ENCODE data around the gene PIK3C3.

Gene PIK3C3

GRCh38 chr18:41959045-41959444 is 4.0 kb downstream of the PIK3C3 start:
- H3K4me3 ChIP-seq (ENCODE audit: low read length) = no peak overlapping the region
- TF ChIP-seq CTCF (conservative IDR thresholded peaks at IDR 0.05; ENCODE audit: low read length) = no peak
- DNase-seq (ENCODE audit: low read depth) = no peak

GRCh38 chr18:41965634-41966255 is 10.7 kb downstream of the PIK3C3 start:
- no peak for TF ChIP-seq CTCF (conservative IDR thresholded peaks at IDR 0.05; ENCODE audit: low read length)
- H3K4me3 ChIP-seq (ENCODE audit: low read length) = no peak overlapping the region
- no peak for DNase-seq (ENCODE audit: low read depth)

DNA sequence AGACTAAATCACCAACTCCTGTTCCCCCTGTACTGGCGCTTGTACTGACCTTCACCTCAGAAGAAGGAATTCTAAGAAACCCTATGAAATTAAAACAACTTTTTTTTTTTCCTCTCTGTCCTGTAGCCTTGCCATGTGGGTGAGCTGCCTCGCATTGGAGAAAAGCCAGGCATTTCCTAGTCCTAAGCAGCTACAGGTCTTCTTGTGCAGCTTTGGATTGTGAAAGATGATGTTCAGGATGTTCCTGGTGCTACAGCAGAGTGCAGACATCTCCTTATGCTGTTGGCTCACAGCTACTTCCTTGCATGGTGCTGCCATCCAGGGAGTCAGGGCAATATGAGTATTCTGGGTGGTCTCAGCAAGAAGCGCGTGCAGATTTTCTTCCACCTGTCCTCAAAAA is 11.9 kb downstream of the PIK3C3 start:
- no peak for TF ChIP-seq CTCF (conservative IDR thresholded peaks at IDR 0.05; ENCODE audit: low read length)
- H3K4me3 ChIP-seq (ENCODE audit: low read length) = no peak overlapping the region
- DNase-seq (ENCODE audit: low read depth) = no peak

DNA sequence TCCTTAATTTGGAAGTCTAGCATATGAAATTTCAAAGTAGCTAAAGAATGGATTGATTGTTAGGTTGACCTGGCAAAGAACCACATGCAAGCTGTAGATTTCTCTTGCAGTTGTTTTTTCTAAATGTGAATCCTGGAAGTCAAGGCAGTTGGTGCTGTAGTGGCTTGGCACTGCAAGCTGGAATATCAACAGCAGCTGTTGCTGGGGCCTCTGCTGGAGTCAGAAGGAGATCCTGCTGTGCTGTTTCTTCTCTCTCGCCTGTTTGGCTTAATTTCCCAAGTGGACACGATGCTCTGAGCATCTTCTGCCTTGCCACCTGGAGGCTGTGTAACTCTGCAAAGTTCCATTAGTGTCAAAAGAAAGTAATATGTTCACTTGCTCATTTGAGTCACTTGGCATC is 12.6 kb downstream of the PIK3C3 start:
- no peak for TF ChIP-seq CTCF (conservative IDR thresholded peaks at IDR 0.05; ENCODE audit: low read length)

GRCh38 chr18:41969881-41970280 is 14.8 kb downstream of the PIK3C3 start:
- DNase-seq (ENCODE audit: low read depth) = no peak
- TF ChIP-seq CTCF (conservative IDR thresholded peaks at IDR 0.05; ENCODE audit: low read length) = no peak
- no peak overlapping the region for H3K4me3 ChIP-seq (ENCODE audit: low read length)

More for the DNA sequence above, 12.6 kb downstream of the PIK3C3 start:
- no peak overlapping the region for H3K4me3 ChIP-seq (ENCODE audit: low read length)
- no peak for DNase-seq (ENCODE audit: low read depth)

- H3K4me3 ChIP-seq (ENCODE audit: low read length) = no peak overlapping the region
- no peak for TF ChIP-seq CTCF (conservative IDR thresholded peaks at IDR 0.05; ENCODE audit: low read length)
- peak; percentile 30 for DNase-seq (ENCODE audit: low read depth)
Measured at GRCh38 chr18:41972067-41972925, 17.3 kb downstream of the PIK3C3 start.

GRCh38 chr18:41973983-41974382 is 18.9 kb downstream of the PIK3C3 start:
- no peak overlapping the region for H3K4me3 ChIP-seq (ENCODE audit: low read length)
- DNase-seq (ENCODE audit: low read depth) = no peak
- TF ChIP-seq CTCF (conservative IDR thresholded peaks at IDR 0.05; ENCODE audit: low read length) = no peak
